Measurements from ENCODE around the gene DLGAP5.

The DLGAP5 gene

GRCh38 chr14:55116246-55117030 lies 74.9 kb downstream of the DLGAP5 start:
- DNase-seq (ENCODE audit: low read depth in 2 of 2), result no peak
- no peak overlapping the region for H3K4me3 ChIP-seq (replicated peaks in 1 of 2; ENCODE audit: low read depth in 2 of 2, low read length in 2 of 2)
- no peak for TF ChIP-seq CTCF (IDR thresholded peaks at IDR 0.05; ENCODE audit: low read depth, low read length)

- no peak for TF ChIP-seq CTCF (IDR thresholded peaks at IDR 0.05; ENCODE audit: low read depth, low read length)
- no peak for DNase-seq (ENCODE audit: low read depth in 2 of 2)
- no peak overlapping the region for H3K4me3 ChIP-seq (replicated peaks in 1 of 2; ENCODE audit: low read depth in 2 of 2, low read length in 2 of 2)
Measured at GRCh38 chr14:55115861-55116245, 75.5 kb downstream of the DLGAP5 start.

GRCh38 chr14:55115460-55115859 lies 75.9 kb downstream of the DLGAP5 start:
- DNase-seq (ENCODE audit: low read depth in 2 of 2), result no peak
- TF ChIP-seq CTCF (IDR thresholded peaks at IDR 0.05; ENCODE audit: low read depth, low read length), result no peak
- no peak overlapping the region for H3K4me3 ChIP-seq (replicated peaks in 1 of 2; ENCODE audit: low read depth in 2 of 2, low read length in 2 of 2)

GRCh38 chr14:55114720-55115119 lies 76.7 kb downstream of the DLGAP5 start:
- DNase-seq (ENCODE audit: low read depth in 2 of 2), result no peak
- no peak for TF ChIP-seq CTCF (IDR thresholded peaks at IDR 0.05; ENCODE audit: low read depth, low read length)
- H3K4me3 ChIP-seq (replicated peaks in 1 of 2; ENCODE audit: low read depth in 2 of 2, low read length in 2 of 2), result no peak overlapping the region

- TF ChIP-seq CTCF (IDR thresholded peaks at IDR 0.05; ENCODE audit: low read depth, low read length), result no peak
- no peak overlapping the region for H3K4me3 ChIP-seq (replicated peaks in 1 of 2; ENCODE audit: low read depth in 2 of 2, low read length in 2 of 2)
- DNase-seq (ENCODE audit: low read depth in 2 of 2), result no peak
Measured at GRCh38 chr14:55111122-55111708, 80.2 kb downstream of the DLGAP5 start.

GRCh38 chr14:55109836-55110235 lies 81.5 kb downstream of the DLGAP5 start:
- DNase-seq (ENCODE audit: low read depth in 2 of 2), result no peak
- TF ChIP-seq CTCF (IDR thresholded peaks at IDR 0.05; ENCODE audit: low read depth, low read length), result no peak
- H3K4me3 ChIP-seq (replicated peaks in 1 of 2; ENCODE audit: low read depth in 2 of 2, low read length in 2 of 2), result no peak overlapping the region
